GM08714 (cell line): Measurements from ENCODE around the gene PLPPR1.

Source experiments
- H3K4me3 ChIP-seq: fragments of 200-500 bp; sonication (Bioruptor generic); 2 replicates; pipeline ENCODE4 v1.5.1; 2014; ENCODE audit warnings: mild to moderate bottlenecking, low read length, inconsistent platforms
- ZNF274 ChIP-seq: IDR thresholded peaks from 2 replicates; pipeline ENCODE4 v1.6.1; 2012; ENCODE audit warnings: mild to moderate bottlenecking, low read depth, low read length

The PLPPR1 gene

GRCh38 chr9:101173907-101174306 is 145.4 kb downstream of the PLPPR1 start:
- TF ChIP-seq ZNF274: no peak
- H3K4me3 ChIP-seq: no peak overlapping the region

- H3K4me3 ChIP-seq: no peak overlapping the region
- TF ChIP-seq ZNF274: no peak
Measured at GRCh38 chr9:101176384-101176783, 147.9 kb downstream of the PLPPR1 start.

GRCh38 chr9:101184813-101185278 is 156.3 kb downstream of the PLPPR1 start:
- no peak overlapping the region for H3K4me3 ChIP-seq
- no peak for TF ChIP-seq ZNF274

GRCh38 chr9:101191723-101192122 is 163.2 kb downstream of the PLPPR1 start:
- H3K4me3 ChIP-seq: no peak overlapping the region
- TF ChIP-seq ZNF274: no peak

- no peak for TF ChIP-seq ZNF274
- H3K4me3 ChIP-seq: no peak overlapping the region
Measured at GRCh38 chr9:101197026-101197425, 168.5 kb downstream of the PLPPR1 start.

- no peak overlapping the region for H3K4me3 ChIP-seq
- no peak for TF ChIP-seq ZNF274
Measured at GRCh38 chr9:101200852-101201251, 172.3 kb downstream of the PLPPR1 start.

GRCh38 chr9:101201630-101202029 is 173.1 kb downstream of the PLPPR1 start:
- no peak for TF ChIP-seq ZNF274
- no peak overlapping the region for H3K4me3 ChIP-seq

- H3K4me3 ChIP-seq: no peak overlapping the region
- TF ChIP-seq ZNF274: no peak
Measured at GRCh38 chr9:101209670-101210069, 181.1 kb downstream of the PLPPR1 start.

- TF ChIP-seq ZNF274: no peak
- no peak overlapping the region for H3K4me3 ChIP-seq
Measured at GRCh38 chr9:101212661-101213060, 184.1 kb downstream of the PLPPR1 start.

- no peak for TF ChIP-seq ZNF274
- no peak overlapping the region for H3K4me3 ChIP-seq
Measured at GRCh38 chr9:101219030-101219429, 190.5 kb downstream of the PLPPR1 start.

- no peak overlapping the region for H3K4me3 ChIP-seq
- no peak for TF ChIP-seq ZNF274
Measured at GRCh38 chr9:101220341-101220740, 191.8 kb downstream of the PLPPR1 start.

GRCh38 chr9:101225271-101225670 is 196.7 kb downstream of the PLPPR1 start:
- TF ChIP-seq ZNF274: no peak

GRCh38 chr9:101226161-101226560 is 197.6 kb downstream of the PLPPR1 start:
- no peak for TF ChIP-seq ZNF274
- H3K4me3 ChIP-seq: no peak overlapping the region

More at GRCh38 chr9:101225271-101225670, 196.7 kb downstream of the PLPPR1 start:
- H3K4me3 ChIP-seq: no peak overlapping the region

- no peak overlapping the region for H3K4me3 ChIP-seq
Measured at GRCh38 chr9:101226803-101227202, 198.3 kb downstream of the PLPPR1 start.

GRCh38 chr9:101229606-101230005 is 201.1 kb downstream of the PLPPR1 start:
- no peak overlapping the region for H3K4me3 ChIP-seq
- no peak for TF ChIP-seq ZNF274

More at GRCh38 chr9:101226803-101227202, 198.3 kb downstream of the PLPPR1 start:
- no peak for TF ChIP-seq ZNF274

- no peak for TF ChIP-seq ZNF274
- no peak overlapping the region for H3K4me3 ChIP-seq
Measured at GRCh38 chr9:101232405-101232977, 204.0 kb downstream of the PLPPR1 start.
